Panc1 (cell line): Measurements from ENCODE around the gene CDC37. TPM values are rescaled to one million over a fixed set of nuclear protein-coding genes. Genes with fewer than 3 reads are reported as not detected.

Source experiments
- ATAC-seq: fragments of 200-7000 bp; cut with Tn5 transposase; 2 replicates; pipeline ENCODE4 v1.9.1; 2020; ENCODE audit warnings: mild to moderate bottlenecking, moderate library complexity
- BruUV-seq: library from RNA; stranded (reverse); fragments of 400-500 nt; replicated peaks from 2 replicates; lab custom pipeline; 2021; lab: Mats Ljungman, UMichigan
- CTCF ChIA-PET: fragments of 300-600 bp; sonication (Branson Sonifier 250); formaldehyde crosslinking; loops from one replicate; lab custom pipeline; 2022; ENCODE audit warnings: antibody characterized with exemption; lab: Charles Lee
- POLR2A ChIA-PET: fragments of 300-600 bp; sonication (Branson Sonifier 250); formaldehyde crosslinking; loops from one replicate; lab custom pipeline; 2022; ENCODE audit warnings: antibody characterized with exemption; lab: Charles Lee
- DNase-seq: peaks from one replicate; pipeline ENCODE4 v3.0.0-alpha.2; 2010; ENCODE audit warnings: low read depth, low spot score
- H3K27ac ChIP-seq: 2 replicates; pipeline ENCODE4 v1.5.1; 2011; ENCODE audit warnings: mild to moderate bottlenecking, low read length, inconsistent platforms
- H3K27me3 ChIP-seq: fragments of 200-500 bp; sonication (Bioruptor generic); 2 replicates; pipeline ENCODE4 v1.6.0; 2014; ENCODE audit warnings: low read length, inconsistent platforms; ENCODE audit not compliant: control insufficient read depth, insufficient read depth
- H3K36me3 ChIP-seq: fragments of 200-500 bp; sonication (Bioruptor generic); 2 replicates; pipeline ENCODE4 v1.5.1; 2014; ENCODE audit warnings: inconsistent platforms, mild to moderate bottlenecking, low read length, moderate library complexity; ENCODE audit not compliant: control insufficient read depth, insufficient read depth
- H3K4me1 ChIP-seq: 2 replicates; pipeline ENCODE4 v1.5.1; 2011; ENCODE audit warnings: inconsistent platforms, mild to moderate bottlenecking, low read length, moderate library complexity; ENCODE audit not compliant: control insufficient read depth, insufficient read depth
- H3K4me3 ChIP-seq, 2 experiments: 2 replicates each; pipeline ENCODE4 v1.5.1; 2011 to 2012; ENCODE audit warnings: low read depth in 2 of 2, low read length in 2 of 2, mild to moderate bottlenecking in 2 of 2, inconsistent platforms in 1 of 2, moderate library complexity in 1 of 2
- H3K9me3 ChIP-seq: fragments of 200-500 bp; sonication (Bioruptor generic); 2 replicates; pipeline ENCODE4 v1.5.1; 2014; ENCODE audit warnings: low read depth, mild to moderate bottlenecking, inconsistent platforms, low read length, moderate library complexity; ENCODE audit not compliant: control insufficient read depth, insufficient read depth
- CTCF ChIP-seq: fragments of 450-650 bp; IDR thresholded peaks from 2 replicates; pipeline ENCODE4 v1.5.1; 2017; ENCODE audit warnings: mild to moderate bottlenecking
- POLR2AphosphoS5 ChIP-seq: IDR thresholded peaks from 2 replicates; pipeline ENCODE4 v1.6.1; 2012; ENCODE audit warnings: mild to moderate bottlenecking, low read depth, low read length, moderate library complexity
- REST ChIP-seq, 2 experiments: IDR thresholded peaks; 2 replicates each; pipeline ENCODE4 v1.6.1; 2011 to 2012; ENCODE audit warnings: low read depth in 2 of 2, control low read depth in 1 of 2, low read length in 1 of 2, mild to moderate bottlenecking in 1 of 2, moderate library complexity in 1 of 2; ENCODE audit not compliant: insufficient read depth in 1 of 2
- SIN3A ChIP-seq: IDR thresholded peaks from 2 replicates; pipeline ENCODE4 v1.6.1; 2012; ENCODE audit warnings: low read depth, mild to moderate bottlenecking, low read length, moderate library complexity, borderline replicate concordance; ENCODE audit not compliant: insufficient read depth
- TCF7L2 ChIP-seq: IDR thresholded peaks from 2 replicates; pipeline ENCODE4 v1.6.1; 2011; ENCODE audit warnings: mild to moderate bottlenecking, low read depth, low read length, inconsistent platforms
- in situ Hi-C: cut with HindIII; loops from 2 replicates; pipeline ENCODE4 v1.10.0; 2016; ENCODE audit warnings: low sequenced_read_pairs, low pct_unique_long_range_greater_than_20kb
- intact Hi-C: fragments of 100-400 bp; cut with micrococcal nuclease; formaldehyde crosslinking; loops from one replicate; pipeline ENCODE4 v1.10.0; 2022; ENCODE audit not compliant: unreplicated experiment
- microRNA-seq: library from miRNA; unstranded; fragments of <30 nt; microRNA quantifications from one replicate; pipeline ENCODE4 v1.1.0, GENCODE V29; 2020; ENCODE audit not compliant: unreplicated experiment
- total RNA-seq: library from RNA; stranded (reverse); gene quantifications from one replicate; pipeline ENCODE4 v1.2.1, GENCODE V29; 2021; ENCODE audit not compliant: unreplicated experiment

Gene CDC37
- total RNA-seq, 1 experiment from 2014 or later, result 162 TPM

GRCh38 chr19:10344780-10345179, 58.6 kb downstream of the CDC37 start:
- POLR2A ChIA-PET, result no interaction called here
- in situ Hi-C loops, result no loop called here

GRCh38 chr19:10343495-10343894, 59.8 kb downstream of the CDC37 start:
- ChIA-PET POLR2A (no interaction called here), CTCF (no interaction called here)
- Histone ChIP-seq H3K4me3 (no peak overlapping the region), H3K27ac (no peak overlapping the region), H3K4me1 (no peaks in the 10 kb centered on the region), H3K36me3 (no peaks in the 10 kb centered on the region), H3K9me3 (no peaks in the 10 kb centered on the region), H3K27me3 (no peaks in the 10 kb centered on the region)
- ATAC-seq (no peak), DNase-seq (no peak)
- intact Hi-C loops, result no loop called here
- TF ChIP-seq REST (IDR thresholded peaks at IDR 0.05; ENCODE audit: insufficient read depth in 1 of 2, low read depth in 2 of 2, low read length in 1 of 2), result no peak
- TF ChIP-seq POLR2AphosphoS5, result no peak
- TF ChIP-seq CTCF, result no peak
- no peak for TF ChIP-seq TCF7L2
- TF ChIP-seq SIN3A, result no peak
- in situ Hi-C loops, result no loop called here
- no TSS peak for BruUV-seq

More at GRCh38 chr19:10344780-10345179, 58.6 kb downstream of the CDC37 start:
- ATAC-seq (no peak), DNase-seq (no peak)
- H3K27me3 ChIP-seq, result no peaks in the 10 kb centered on the region
- CTCF ChIA-PET, result interaction anchor here (0.6 kb wide), 1 partner anchor 60 kb away, joined by 4 read pairs; no protein-coding TSS in a partner anchor
- BruUV-seq, result no TSS peak
- no peaks in the 10 kb centered on the region for H3K9me3 ChIP-seq
- H3K4me3 ChIP-seq, result no peak overlapping the region
- TF ChIP-seq CTCF, result no peak
- TF ChIP-seq POLR2AphosphoS5, result no peak
- TF ChIP-seq SIN3A, result no peak
- intact Hi-C loops, result no loop called here
- H3K36me3 ChIP-seq, result no peaks in the 10 kb centered on the region
- no peaks in the 10 kb centered on the region for H3K4me1 ChIP-seq
- H3K27ac ChIP-seq, result no peak overlapping the region

Small RNAs within 50 kb of the gene (microRNA-seq; reads per million reads assigned to microRNA genes)
- gene MIR1181, result not detected

Other genes starting within 250 kb of the CDC37 start
- gene DNMT1, start 208.6 kb downstream of the CDC37 start, total RNA-seq, result 168 TPM
- 2.9 TPM for gene S1PR2, start 172.2 kb downstream of the CDC37 start, total RNA-seq
- gene MRPL4, start 151.3 kb downstream of the CDC37 start, total RNA-seq, result 62.8 TPM
- gene ICAM1, start 132.4 kb downstream of the CDC37 start, total RNA-seq, result 136 TPM
- 2.8 TPM for gene ICAM4, start 116.6 kb downstream of the CDC37 start, total RNA-seq
- 19.5 TPM for gene ICAM5, start 113.6 kb downstream of the CDC37 start, total RNA-seq
- gene ZGLP1, start 93.7 kb downstream of the CDC37 start, total RNA-seq, result 1.3 TPM
- 25.5 TPM for gene FDX2, start 87.5 kb downstream of the CDC37 start, total RNA-seq
- 55.6 TPM for gene RAVER1, start 70.0 kb downstream of the CDC37 start, total RNA-seq
- 10.5 TPM for gene ICAM3, start 63.9 kb downstream of the CDC37 start, total RNA-seq
- 104 TPM for gene TYK2, start 23.0 kb downstream of the CDC37 start, total RNA-seq
- 25.8 TPM for gene PDE4A, start 17.0 kb upstream of the CDC37 start, total RNA-seq
- gene KEAP1, start 99.8 kb upstream of the CDC37 start, total RNA-seq, result 102 TPM
- gene S1PR5, start 113.9 kb upstream of the CDC37 start, total RNA-seq, result 3.4 TPM
- gene ATG4D, start 140.4 kb upstream of the CDC37 start, total RNA-seq, result 28.0 TPM
- 34.5 TPM for gene KRI1, start 162.5 kb upstream of the CDC37 start, total RNA-seq
- gene CDKN2D, start 165.4 kb upstream of the CDC37 start, total RNA-seq, result 7.3 TPM
- 10.1 TPM for gene AP1M2, start 183.8 kb upstream of the CDC37 start, total RNA-seq
- gene SLC44A2, start 222.0 kb upstream of the CDC37 start, total RNA-seq, result 31.5 TPM